HG02870 (cell line): ENCODE results near the gene TYRP1.
A peak's percentile ranks its signal among the peaks of the same experiment; 100 is the strongest.

Experiments
- ATAC-seq: cut with Tn5 transposase; IDR thresholded peaks from one replicate; pipeline ENCODE4 v1.9.1; 2021; ENCODE audit warnings: mild to moderate bottlenecking, moderate library complexity; ENCODE audit not compliant: unreplicated experiment

The TYRP1 gene

DNA sequence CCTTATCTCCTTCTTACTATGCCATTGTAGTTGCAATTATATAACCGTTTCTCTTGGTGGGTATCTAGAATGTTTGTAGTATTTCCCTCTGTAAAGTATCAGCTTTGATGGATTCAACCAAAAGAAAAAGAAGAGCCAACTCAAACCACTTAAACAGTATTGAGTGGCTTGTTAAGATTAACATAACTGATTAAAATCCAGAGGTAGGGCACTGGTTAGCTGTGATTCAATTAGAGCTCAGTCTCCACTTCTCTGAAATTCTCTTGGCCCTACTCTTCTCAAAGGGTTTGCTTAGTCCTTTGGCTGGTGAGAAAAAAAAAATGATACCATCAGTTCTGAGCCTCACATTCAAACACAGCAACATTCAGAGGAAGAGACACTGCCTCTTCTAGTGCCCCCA, 37.0 kb downstream of the TYRP1 start:
- ATAC-seq, result no peak

DNA sequence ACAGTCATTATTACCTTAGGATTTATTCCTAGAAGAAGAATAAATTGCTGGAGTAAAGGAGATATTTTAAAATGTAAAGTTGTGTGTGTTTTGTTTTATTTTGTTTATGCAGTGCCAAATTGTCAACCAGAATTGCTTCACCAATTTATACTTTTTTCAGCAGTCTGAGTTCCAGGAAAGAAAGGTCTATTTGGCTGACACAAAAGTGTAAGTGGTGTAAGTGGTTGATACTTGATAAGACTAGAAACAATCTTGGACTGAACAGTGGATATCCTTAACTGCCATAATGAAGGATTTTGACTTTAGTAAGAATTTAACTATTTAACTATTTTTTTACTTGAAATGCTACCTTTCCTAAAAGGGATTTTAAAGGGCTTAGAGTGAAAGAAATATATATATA, 37.7 kb downstream of the TYRP1 start:
- no peak for ATAC-seq

DNA sequence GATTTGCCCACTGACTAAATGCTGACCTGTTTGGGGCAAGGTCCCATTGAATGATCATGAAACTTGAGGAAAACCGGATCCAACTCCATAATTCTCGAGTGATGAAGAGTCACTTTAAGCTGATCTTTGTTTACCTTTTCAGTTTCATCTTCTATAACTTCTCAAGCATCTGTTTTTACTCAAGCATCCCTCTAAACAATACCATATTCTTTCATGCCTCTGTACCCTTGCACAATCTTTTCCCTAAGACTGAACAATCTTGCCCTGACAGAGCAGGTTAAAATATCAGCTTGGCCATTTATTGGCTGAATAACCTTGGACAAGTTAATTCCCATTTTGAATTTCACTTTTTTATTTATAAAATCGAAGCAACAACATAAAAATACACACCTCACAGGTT, 39.8 kb downstream of the TYRP1 start:
- no peak for ATAC-seq

DNA sequence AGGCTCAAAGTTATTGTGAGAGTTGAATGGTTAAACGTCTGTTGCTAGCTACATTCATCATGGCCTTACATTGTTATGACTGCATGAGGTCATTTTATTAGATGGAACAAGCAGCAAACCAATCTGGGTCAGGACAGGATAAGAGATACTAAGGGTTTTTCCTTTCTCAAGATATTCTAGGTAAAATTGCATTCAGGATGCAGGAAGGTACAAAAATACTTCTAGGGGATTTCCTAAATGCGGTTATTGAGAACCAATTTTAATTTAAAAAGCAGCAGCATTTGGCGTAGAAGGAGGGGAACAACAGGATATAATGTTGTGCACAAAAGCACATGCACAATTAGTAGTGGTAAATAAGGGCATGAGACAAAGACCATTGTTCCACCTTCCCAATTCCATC, 42.5 kb downstream of the TYRP1 start:
- peak; percentile 53 for ATAC-seq

DNA sequence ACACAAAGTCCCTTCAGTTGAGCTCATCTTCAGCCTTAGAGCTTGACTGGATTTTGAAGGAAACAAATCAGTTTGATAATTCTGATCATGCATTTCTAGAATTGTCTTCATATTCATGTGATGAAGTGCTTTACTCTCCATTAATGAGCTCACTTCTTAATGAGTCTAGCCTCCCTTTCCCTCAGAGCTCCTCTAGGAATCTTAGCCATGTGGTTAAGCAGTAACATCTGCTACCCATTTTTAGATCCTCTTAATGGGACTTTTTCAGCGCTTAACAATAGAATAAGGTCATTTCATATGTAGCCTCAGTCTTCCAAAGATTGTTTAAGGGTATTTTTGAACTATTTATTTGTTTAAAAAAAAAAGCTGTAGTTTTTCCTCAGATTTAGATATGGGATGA, 44.7 kb downstream of the TYRP1 start:
- ATAC-seq, result no peak

DNA sequence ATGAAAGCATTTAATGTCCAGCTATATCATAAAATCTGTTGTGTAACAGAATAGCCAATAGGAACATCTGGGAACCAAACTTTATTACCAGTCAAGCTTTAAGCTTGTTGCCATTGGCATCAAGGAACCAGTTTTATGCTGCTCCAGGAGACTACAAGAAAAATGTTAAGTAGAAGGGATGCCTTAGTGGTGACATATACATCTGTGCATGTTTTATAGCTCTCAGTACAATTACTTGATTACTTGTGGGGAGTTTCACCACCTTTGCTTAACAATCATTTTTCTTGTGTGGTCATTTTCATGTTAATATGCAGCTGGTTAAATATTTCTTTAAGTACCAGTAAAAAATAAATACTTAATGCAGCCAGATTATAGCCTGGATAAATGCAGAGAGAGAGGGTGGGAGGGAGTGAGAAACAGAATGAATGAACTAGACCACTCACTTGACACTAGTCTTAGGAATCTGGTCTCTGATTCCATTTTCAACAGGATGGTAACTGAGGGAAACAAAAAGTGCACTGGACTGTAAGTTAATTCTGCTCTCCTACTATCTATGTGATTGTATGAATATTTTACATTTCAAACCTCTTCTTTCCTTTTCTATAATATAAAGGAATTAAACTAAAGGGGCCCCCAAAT, 45.9 kb downstream of the TYRP1 start:
- no peak for ATAC-seq

DNA sequence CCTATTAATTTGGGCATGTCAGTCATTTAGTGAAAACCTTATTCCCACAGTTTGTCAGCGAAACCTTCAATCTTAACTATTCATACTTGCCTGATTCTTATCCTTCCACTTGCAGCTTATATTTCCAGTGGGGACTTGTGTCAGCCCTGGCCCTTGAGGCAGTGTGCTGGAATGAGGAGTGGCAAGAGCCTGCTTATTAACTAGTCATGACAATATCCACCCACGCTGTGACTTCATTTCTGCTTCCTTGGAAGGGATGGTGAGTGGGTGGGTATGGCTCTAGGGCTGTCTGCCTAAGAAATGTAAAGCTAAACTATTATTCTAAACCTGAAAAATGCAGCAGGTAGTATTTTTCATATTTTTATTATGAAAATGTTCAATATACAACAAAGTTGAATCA, 47.7 kb downstream of the TYRP1 start:
- ATAC-seq, result no peak

DNA sequence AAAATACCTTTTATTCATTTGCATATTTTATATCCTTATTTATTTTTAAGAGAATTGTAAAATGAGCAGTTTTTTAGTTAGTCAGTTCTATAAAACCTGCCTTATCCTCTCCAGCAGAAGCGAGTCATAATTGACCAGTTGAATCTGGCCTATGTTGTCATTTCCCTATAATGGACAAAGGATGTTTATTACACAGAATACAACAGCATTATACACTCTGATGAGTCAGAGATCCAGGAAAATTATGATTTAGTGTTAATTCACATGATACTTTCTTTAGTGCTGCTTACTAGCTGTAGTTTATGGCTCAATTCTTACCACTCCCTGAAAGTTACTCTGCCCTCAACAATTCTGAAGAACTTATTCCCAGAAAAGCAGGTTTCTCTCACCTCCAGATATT, 54.8 kb downstream of the TYRP1 start:
- ATAC-seq, result no peak

DNA sequence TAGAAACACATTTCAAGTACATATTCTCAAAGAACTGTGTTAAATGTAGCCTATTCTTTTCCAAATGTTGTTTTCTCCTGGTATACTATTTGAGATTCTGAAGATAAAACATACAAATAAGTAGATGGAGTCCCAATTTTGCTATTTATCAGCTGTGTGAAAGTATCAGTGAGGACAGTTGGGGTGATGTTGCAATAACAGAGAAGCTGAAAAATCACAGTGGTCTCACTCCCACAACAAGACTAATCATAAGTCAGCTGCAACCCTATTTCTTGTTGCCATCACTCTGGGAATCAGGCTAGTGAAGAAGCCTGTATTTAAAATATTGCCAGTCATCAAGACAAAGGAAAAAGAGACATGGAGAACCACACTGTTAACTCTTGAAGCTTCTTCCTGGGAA, 55.8 kb downstream of the TYRP1 start:
- ATAC-seq, result no peak

DNA sequence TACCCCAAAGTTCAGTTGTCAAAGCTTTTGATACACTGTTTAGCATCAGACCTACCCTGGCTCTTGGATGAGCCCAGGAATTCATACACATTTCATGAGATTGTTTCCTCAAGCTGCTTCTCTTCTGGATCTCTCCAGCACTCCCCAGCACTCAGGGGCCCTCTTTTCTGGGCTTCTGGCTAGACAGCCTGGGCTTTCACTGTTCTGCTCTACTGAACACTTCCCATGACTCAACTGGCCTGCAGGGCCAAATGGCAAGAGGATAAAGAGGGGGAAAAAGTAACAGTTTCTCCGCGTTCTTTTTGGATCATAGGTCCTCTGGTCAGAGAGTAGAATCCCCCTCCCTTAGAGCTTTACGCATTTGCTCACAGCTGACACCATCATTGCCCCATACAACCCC, 60.7 kb downstream of the TYRP1 start:
- no peak for ATAC-seq

DNA sequence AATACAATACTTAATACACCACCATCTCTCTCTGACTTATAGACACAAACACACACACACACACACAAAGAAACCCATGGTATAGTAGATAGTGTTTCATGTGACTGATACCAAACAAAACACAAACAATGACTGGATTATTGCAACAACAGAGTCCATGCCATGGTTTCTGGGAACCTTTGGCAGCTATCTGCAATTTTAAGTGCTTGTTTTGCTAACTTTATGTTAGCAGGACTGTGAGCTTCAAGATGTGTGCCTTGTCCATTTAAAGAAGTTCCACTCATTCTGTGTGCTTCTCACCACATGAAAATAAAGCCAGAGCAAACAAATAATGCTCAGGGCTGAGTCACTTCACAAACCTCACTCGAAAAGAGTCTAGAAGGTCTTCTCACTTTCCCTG, 66.6 kb downstream of the TYRP1 start:
- no peak for ATAC-seq
